Lung microvascular endothelial cell (primary cell): Measurements from ENCODE around the gene ZMYND10. TPM values are rescaled to one million over a fixed set of nuclear protein-coding genes. Genes with fewer than 3 reads are reported as not detected.

Experiments
- total RNA-seq: library from RNA; depleted of rRNA; stranded (reverse); fragments of >200 nt; gene quantifications from 2 replicates; pipeline ENCODE4 v1.2.1, GENCODE V29; 2014

ZMYND10 gene
- total RNA-seq, 1 donor from 2014 or later: 0.20 TPM

Other genes starting within 250 kb of the ZMYND10 start
- gene SEMA3F, start 190.4 kb downstream of the ZMYND10 start, total RNA-seq: 8.3 and 16.1 TPM in 2 replicates
- not detected in 2 replicates for gene GNAT1, start 154.1 kb downstream of the ZMYND10 start, total RNA-seq
- under 0.01 TPM in 1 of 2 replicates, not detected in the other for gene SLC38A3, start 140.5 kb downstream of the ZMYND10 start, total RNA-seq
- 415 and 488 TPM in 2 replicates for gene GNAI2, start 109.5 kb downstream of the ZMYND10 start, total RNA-seq
- 0.44 and 0.60 TPM in 2 replicates for gene SEMA3B, start 76.6 kb downstream of the ZMYND10 start, total RNA-seq
- gene LSMEM2, start 66.6 kb downstream of the ZMYND10 start, total RNA-seq: not detected in 2 replicates
- gene IFRD2, start 53.3 kb downstream of the ZMYND10 start, total RNA-seq: 78.7 and 104 TPM in 2 replicates
- gene HYAL3, start 46.3 kb downstream of the ZMYND10 start, total RNA-seq: 12.9 and 26.2 TPM in 2 replicates
- 3.1 and 3.6 TPM in 2 replicates for gene NAA80, start 46.3 kb downstream of the ZMYND10 start, total RNA-seq
- 3.1 and 5.8 TPM in 2 replicates for gene HYAL1, start 42.2 kb downstream of the ZMYND10 start, total RNA-seq
- 404 and 600 TPM in 2 replicates for gene HYAL2, start 23.0 kb downstream of the ZMYND10 start, total RNA-seq
- gene TUSC2, start 17.5 kb downstream of the ZMYND10 start, total RNA-seq: 21.4 and 22.8 TPM in 2 replicates
- 12.0 and 20.6 TPM in 2 replicates for gene RASSF1, start 4.9 kb downstream of the ZMYND10 start, total RNA-seq
- 12.0 and 17.3 TPM in 2 replicates for gene NPRL2, start 5.0 kb upstream of the ZMYND10 start, total RNA-seq
- gene CYB561D2, start 5.1 kb upstream of the ZMYND10 start, total RNA-seq: 15.5 and 21.6 TPM in 2 replicates
- 27.7 and 44.4 TPM in 2 replicates for gene TMEM115, start 13.8 kb upstream of the ZMYND10 start, total RNA-seq
- gene CACNA2D2, start 157.9 kb upstream of the ZMYND10 start, total RNA-seq: under 0.01 TPM in 1 of 2 replicates, not detected in the other
- gene C3orf18, start 222.0 kb upstream of the ZMYND10 start, total RNA-seq: 0.87 and 1.4 TPM in 2 replicates
- 2.6 and 2.8 TPM in 2 replicates for gene HEMK1, start 223.8 kb upstream of the ZMYND10 start, total RNA-seq